Pancreas (tissue), 10 donors: ENCODE measurements around the gene LHFPL3. TPM values are rescaled to one million over a fixed set of nuclear protein-coding genes. Genes with fewer than 3 reads are reported as not detected.
A peak's percentile ranks its signal among the peaks of the same experiment; 100 is the strongest.

ENCODE experiments used
- ATAC-seq, 4 donors: fragments of 200-7000 bp; cut with Tn5 transposase; one replicate each; pipeline versions ENCODE4 v1.8.0 to v1.9.1; 2020; ENCODE audit warnings: mild to moderate bottlenecking in 4 of 4, moderate library complexity in 4 of 4
- DNase-seq, 6 donors: peaks; one replicate each; pipeline ENCODE4 v3.0.0-alpha.2; 2020
- FAIRE-seq: peaks from 2 replicates; lab custom pipeline; 2012; peaks lifted over from hg19 to GRCh38; lab: Jason Lieb, UNC
- H3K27ac ChIP-seq, 4 donors: fragments of 200-600 bp; sonication (generic); 1 replicate in 3 of 4; 2 replicates in 1 of 4; pipeline versions ENCODE4 v1.5.0 to v1.8.0; 2020
- H3K27me3 ChIP-seq, 4 donors: fragments of 200-600 bp; one replicate each; pipeline ENCODE4 v1.8.0; 2021
- H3K36me3 ChIP-seq, 3 donors: fragments of 200-600 bp; sonication (generic) in 1 of 3; one replicate each; pipeline versions ENCODE4 v1.5.0 to v1.8.0; 2020 to 2021
- H3K4me1 ChIP-seq, 3 donors: fragments of 200-600 bp; one replicate each; pipeline ENCODE4 v1.8.0; 2021
- H3K4me3 ChIP-seq, 4 donors: fragments of 200-600 bp; sonication (generic) in 2 of 4; one replicate each; pipeline versions ENCODE4 v1.5.0 to v1.8.0; 2020 to 2021
- H3K9me3 ChIP-seq, 4 donors: fragments of 200-600 bp; one replicate each; pipeline ENCODE4 v1.8.0; 2021
- WGBS, 2 donors: extraction: QIAGEN DNeasy Blood & Tissue Kit; methylation state at CpG; one replicate each; pipeline ENCODE4 v1.1.7; 2013; 5-methylcytosine and 5-hydroxymethylcytosine counted together
- intact Hi-C, 3 donors: fragments of 100-400 bp; cut with DNase I; formaldehyde crosslinking; loops; one replicate each; pipeline versions ENCODE4 v1.11.1 to v1.14.2; 2022
- polyA plus RNA-seq, 2 donors: library from polyadenylated mRNA; stranded (reverse); fragments of 200-250 nt; gene quantifications; one replicate each; pipeline ENCODE4 v1.2.3, GENCODE V29; 2013
- total RNA-seq, 6 donors: library from RNA; stranded (reverse); fragmentation: NEBNext Ultra II Directional in 4 of 6; extraction: Animal tissue kit (Norgen Biotek cat#: 25700) in 4 of 6; gene quantifications; one replicate each; pipeline versions ENCODE4 v1.2.1 to v1.2.4, GENCODE V29; 2021 to 2023
- TF ChIP-seq, protein P1 (sequence below), 4 donors: fragments of 200-600 bp; sonication (generic) in 3 of 4; IDR thresholded peaks; one replicate each; pipeline versions ENCODE4 v1.5.0 to v1.8.0; 2021; ENCODE audit warnings: antibody characterized with exemption in 4 of 4
- donor health status: healthy with polysubstance abuse.
- donor health status: DM: no; HTN: no; CAD: no; lungs with moderate emphysema.
- donor health status: DM: no; HTN: no; CAD: no.
- donor health status: control.
- donor health status: control.
- donor health status: Bipolar disorder and iron deficiency.
- donor health status: DM: yes; HTN: yes; CAD: no.
- donor health status: DM: no; HTN: no; CAD: no.
- donor health status: DM: no; HTN: no; CAD: no.
- donor health status: DM: yes; HTN: yes; CAD: no.

Gene LHFPL3
- total and polyA plus RNA-seq, 8 donors = not detected

DNA sequence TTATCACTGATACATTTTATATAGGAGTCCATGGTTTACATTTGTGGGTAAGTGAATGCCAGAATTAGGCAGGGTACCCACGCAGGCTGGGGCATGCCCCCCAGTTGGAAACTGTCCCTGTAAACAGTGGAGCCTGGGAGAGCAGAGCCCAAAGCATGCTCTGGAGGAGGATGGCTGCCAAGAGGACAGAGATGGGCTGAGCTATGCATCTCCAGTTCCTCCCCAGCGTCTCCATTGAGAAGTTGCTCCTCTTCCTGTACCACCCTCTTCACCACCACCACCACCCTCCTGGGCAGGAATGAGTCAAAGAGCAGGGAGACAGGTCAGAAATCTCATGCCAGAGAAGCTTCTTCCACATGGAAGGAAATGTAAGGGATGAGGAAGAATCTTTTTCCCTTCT, 617.9 kb downstream of the LHFPL3 start:
- Histone ChIP-seq H3K9me3 (no peaks in the 10 kb centered on the region), H3K27me3 (no peaks in the 10 kb centered on the region), H3K36me3 (no peaks in the 10 kb centered on the region), H3K4me1 (peaks cover 10 to 27% (median 25%) of the 10 kb centered on the region in 3 donors), H3K27ac (peak overlapping the region in 1 of 4 donors; percentile 96), H3K4me3 (no peak overlapping the region)
- TF ChIP-seq, protein P1, sequence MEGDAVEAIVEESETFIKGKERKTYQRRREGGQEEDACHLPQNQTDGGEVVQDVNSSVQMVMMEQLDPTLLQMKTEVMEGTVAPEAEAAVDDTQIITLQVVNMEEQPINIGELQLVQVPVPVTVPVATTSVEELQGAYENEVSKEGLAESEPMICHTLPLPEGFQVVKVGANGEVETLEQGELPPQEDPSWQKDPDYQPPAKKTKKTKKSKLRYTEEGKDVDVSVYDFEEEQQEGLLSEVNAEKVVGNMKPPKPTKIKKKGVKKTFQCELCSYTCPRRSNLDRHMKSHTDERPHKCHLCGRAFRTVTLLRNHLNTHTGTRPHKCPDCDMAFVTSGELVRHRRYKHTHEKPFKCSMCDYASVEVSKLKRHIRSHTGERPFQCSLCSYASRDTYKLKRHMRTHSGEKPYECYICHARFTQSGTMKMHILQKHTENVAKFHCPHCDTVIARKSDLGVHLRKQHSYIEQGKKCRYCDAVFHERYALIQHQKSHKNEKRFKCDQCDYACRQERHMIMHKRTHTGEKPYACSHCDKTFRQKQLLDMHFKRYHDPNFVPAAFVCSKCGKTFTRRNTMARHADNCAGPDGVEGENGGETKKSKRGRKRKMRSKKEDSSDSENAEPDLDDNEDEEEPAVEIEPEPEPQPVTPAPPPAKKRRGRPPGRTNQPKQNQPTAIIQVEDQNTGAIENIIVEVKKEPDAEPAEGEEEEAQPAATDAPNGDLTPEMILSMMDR (IDR thresholded peaks at IDR 0.05) = no peak
- no peak for ATAC-seq
- no peak for DNase-seq
- FAIRE-seq = no peak
- 75 to 80% methylated on average over 2 of the region's 2 CpGs for WGBS, 2 donors
- intact Hi-C loops = no loop called here

DNA sequence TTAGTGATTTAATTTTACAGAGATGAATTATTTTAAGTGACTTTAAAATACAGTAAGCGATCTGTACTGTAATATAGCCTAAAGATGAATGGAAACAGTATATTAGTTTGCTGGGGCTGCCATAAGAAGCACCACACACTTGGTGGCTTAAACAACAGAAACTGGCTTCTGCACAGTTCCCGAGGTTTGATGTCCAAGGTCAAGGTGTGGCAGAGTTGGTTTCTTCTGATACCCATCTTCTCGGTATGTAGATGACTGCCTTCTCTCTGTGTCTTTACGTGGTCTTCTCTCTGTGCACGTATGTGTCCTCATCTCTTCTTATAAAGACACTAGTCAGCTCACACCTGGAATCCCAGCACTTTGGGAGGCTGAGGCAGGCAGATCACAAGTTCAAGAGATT, 621.6 kb downstream of the LHFPL3 start:
- H3K27me3 ChIP-seq = no peaks in the 10 kb centered on the region

DNA sequence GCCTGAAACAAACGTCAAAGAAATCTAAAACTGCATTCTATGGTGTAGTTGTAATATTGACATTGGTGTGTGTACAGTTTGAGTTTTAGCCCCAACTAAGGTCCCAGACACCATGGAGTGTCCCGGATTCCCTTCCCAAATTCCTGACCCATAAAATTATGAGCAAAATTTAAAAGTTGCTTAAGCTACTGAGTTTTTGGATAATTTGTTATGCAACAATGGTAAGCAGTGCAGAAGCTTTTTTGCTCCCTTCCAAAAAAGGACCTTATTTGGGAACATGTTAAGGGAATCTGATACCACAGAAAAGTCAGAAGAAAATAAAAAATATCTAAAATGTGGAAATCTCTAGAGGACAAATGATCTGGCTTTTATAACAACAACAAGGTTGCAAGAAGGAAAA, 622.4 kb downstream of the LHFPL3 start:
- Histone ChIP-seq H3K9me3 (no peaks in the 10 kb centered on the region), H3K27me3 (no peaks in the 10 kb centered on the region), H3K27ac (no peak overlapping the region), H3K36me3 (no peaks in the 10 kb centered on the region), H3K4me1 (peaks cover 0 to 2% (median 0%) of the 10 kb centered on the region in 3 donors), H3K4me3 (no peak overlapping the region)
- DNase-seq = no peak
- intact Hi-C loops = no loop called here
- FAIRE-seq = no peak
- peak in 2 of 4 donors; percentile 8 to 15 for ATAC-seq
- WGBS, 2 donors = 62 to 65% methylated on average over 2 of the region's 2 CpGs
- TF ChIP-seq, protein P1 (IDR thresholded peaks at IDR 0.05) = no peak

More for the DNA sequence above, 621.6 kb downstream of the LHFPL3 start:
- DNase-seq (no peak), ATAC-seq (no peak), FAIRE-seq (no peak)
- H3K4me1 ChIP-seq = peaks cover 0 to 7% (median 5%) of the 10 kb centered on the region in 3 donors
- 69 to 75% methylated on average over 5 of the region's 5 CpGs for WGBS, 2 donors
- H3K4me3 ChIP-seq = no peak overlapping the region
- intact Hi-C loops = no loop called here
- H3K9me3 ChIP-seq = no peaks in the 10 kb centered on the region
- no peaks in the 10 kb centered on the region for H3K36me3 ChIP-seq
- no peak overlapping the region for H3K27ac ChIP-seq
- TF ChIP-seq, protein P1 (IDR thresholded peaks at IDR 0.05) = no peak

DNA sequence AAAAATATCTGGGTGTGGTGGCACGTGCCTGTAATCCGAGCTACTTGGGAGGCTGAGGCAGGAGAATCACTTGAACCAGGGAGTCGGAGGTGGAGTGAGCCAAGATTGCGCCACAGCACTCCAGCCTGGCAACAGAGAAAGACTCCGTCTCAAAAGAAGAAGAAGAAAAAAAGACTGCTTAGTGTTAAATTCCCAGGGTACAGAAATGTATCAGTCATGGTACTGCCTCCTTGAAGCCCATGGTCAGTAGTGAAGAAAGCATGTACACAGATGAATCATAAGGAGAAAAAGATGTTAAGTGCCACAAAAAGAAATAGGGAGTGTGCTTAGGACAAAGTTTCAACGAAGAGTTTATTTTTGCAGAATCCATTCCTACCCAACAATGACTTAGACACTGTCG, 623.1 kb downstream of the LHFPL3 start:
- 72 to 81% methylated on average over 7 of the region's 7 CpGs for WGBS, 2 donors
- Histone ChIP-seq H3K36me3 (no peaks in the 10 kb centered on the region), H3K4me1 (no peaks in the 10 kb centered on the region), H3K9me3 (no peaks in the 10 kb centered on the region), H3K27me3 (no peaks in the 10 kb centered on the region), H3K4me3 (no peak overlapping the region), H3K27ac (no peak overlapping the region)
- intact Hi-C loops = no loop called here
- DNase-seq (no peak), FAIRE-seq (no peak), ATAC-seq (peak in 1 of 4 donors; percentile 45)
- TF ChIP-seq, protein P1 (IDR thresholded peaks at IDR 0.05) = no peak

DNA sequence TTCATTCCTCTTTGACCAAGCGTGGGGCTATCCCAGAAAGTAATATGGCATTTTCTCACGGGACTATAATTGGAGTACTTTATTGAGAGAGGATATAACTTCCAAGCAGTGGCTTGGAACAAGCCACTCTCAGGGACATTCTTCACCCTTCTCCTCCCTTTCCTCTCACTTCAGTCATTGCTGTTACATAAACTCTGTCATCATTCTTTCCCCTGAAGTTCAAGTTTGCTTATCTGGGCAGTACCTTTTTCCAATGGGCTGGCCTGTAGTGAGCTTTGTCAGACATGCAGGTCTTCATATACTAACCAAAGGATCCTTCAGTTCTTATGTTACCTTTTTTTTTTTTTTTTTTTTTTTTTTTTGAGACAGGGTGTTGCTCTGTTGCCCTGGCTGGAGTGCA, 626.9 kb downstream of the LHFPL3 start:
- WGBS, 2 donors = 94 to 95% methylated on average over 2 of the region's 2 CpGs
- Histone ChIP-seq H3K27ac (no peak overlapping the region), H3K27me3 (no peaks in the 10 kb centered on the region), H3K4me1 (no peaks in the 10 kb centered on the region), H3K9me3 (no peaks in the 10 kb centered on the region), H3K4me3 (no peak overlapping the region), H3K36me3 (no peaks in the 10 kb centered on the region)
- intact Hi-C loops = no loop called here
- FAIRE-seq = no peak
- TF ChIP-seq, protein P1 (IDR thresholded peaks at IDR 0.05) = no peak
- no peak for ATAC-seq
- no peak for DNase-seq

Other genes starting within 250 kb of the LHFPL3 start
- 10 to 100 TPM in 5 of 6 donors, 1 to 10 TPM in 1; 8.5 to 16.5 (median 12.0) TPM for gene ORC5, start 120.6 kb upstream of the LHFPL3 start, total RNA-seq
- 1 to 10 TPM; 2.8 to 6.7 TPM for gene ORC5, start 120.6 kb upstream of the LHFPL3 start, polyA plus RNA-seq